Endodermal cell (in vitro differentiated cells): Measurements from ENCODE around the gene HSFX3. TPM values are rescaled to one million over a fixed set of nuclear protein-coding genes. Genes with fewer than 3 reads are reported as not detected.
"Not testable (repeated sequence)": the region's sequence is repeated elsewhere in the genome, so short reads cannot be mapped to it uniquely, and the experiment has no call there.

Source experiments
- DNase-seq: peaks from one replicate; pipeline ENCODE4 v3.0.0-alpha.2; 2017
- H3K27ac ChIP-seq: 2 replicates; pipeline ENCODE4 v1.5.1; 2013; ENCODE audit warnings: mild to moderate bottlenecking, low read depth, low read length, moderate library complexity
- H3K27me3 ChIP-seq: 2 replicates; pipeline ENCODE4 v1.6.1; 2013; ENCODE audit warnings: mild to moderate bottlenecking, low read length, moderate library complexity; ENCODE audit not compliant: insufficient read depth, control insufficient read depth, poor library complexity, severe bottlenecking
- H3K36me3 ChIP-seq: 2 replicates; pipeline ENCODE4 v1.7.0; 2013; ENCODE audit warnings: mild to moderate bottlenecking, low read length, moderate library complexity; ENCODE audit not compliant: control insufficient read depth, insufficient read depth
- H3K4me1 ChIP-seq: one replicate; pipeline ENCODE4 v1.7.0; 2013; ENCODE audit warnings: low read length; ENCODE audit not compliant: control insufficient read depth, insufficient read depth
- H3K4me3 ChIP-seq: 2 replicates; pipeline ENCODE4 v1.5.1; 2013; ENCODE audit warnings: mild to moderate bottlenecking, low read length, moderate library complexity
- H3K9ac ChIP-seq: 2 replicates; pipeline ENCODE4 v1.6.1; 2013; ENCODE audit warnings: mild to moderate bottlenecking, low read length, moderate library complexity; ENCODE audit not compliant: poor library complexity, severe bottlenecking; ENCODE audit errors: extremely low read depth
- H3K9me3 ChIP-seq: 2 replicates; pipeline ENCODE4 v1.6.1; 2013; ENCODE audit warnings: mild to moderate bottlenecking, low read length, moderate library complexity; ENCODE audit not compliant: control insufficient read depth
- H3K27ac Mint-ChIP-seq: 2 replicates; pipeline ENCODE4 v1.8.0; 2020; ENCODE audit warnings: mixed read lengths
- H3K27me3 Mint-ChIP-seq: 2 replicates; pipeline ENCODE4 v1.8.0; 2021; ENCODE audit warnings: mild to moderate bottlenecking, mixed read lengths; ENCODE audit not compliant: insufficient read depth
- H3K36me3 Mint-ChIP-seq: 2 replicates; pipeline ENCODE4 v1.8.0; 2020; ENCODE audit warnings: low read depth, mixed read lengths
- H3K4me1 Mint-ChIP-seq: 2 replicates; pipeline ENCODE4 v1.8.0; 2020; ENCODE audit warnings: mixed read lengths
- H3K4me3 Mint-ChIP-seq: 2 replicates; pipeline ENCODE4 v1.8.0; 2020; ENCODE audit warnings: mild to moderate bottlenecking, moderate library complexity, mixed read lengths
- H3K9me3 Mint-ChIP-seq: 2 replicates; pipeline ENCODE4 v1.8.0; 2020; ENCODE audit warnings: mild to moderate bottlenecking, mixed read lengths
- WGBS, 2 experiments: methylation state at CpG; one replicate each; pipeline versions ENCODE4 v1.1.5 to v1.1.7; 2013; ENCODE audit warnings: missing lambda C conversion rate in 2 of 2, mixed read lengths in 1 of 2; ENCODE audit not compliant: insufficient coverage in 1 of 2, insufficient read length in 1 of 2; 5-methylcytosine and 5-hydroxymethylcytosine counted together
- long read RNA-seq, 4 experiments: library from polyadenylated mRNA in 2 of 4; library from RNA in 1 of 4; library from capped mRNA in 1 of 4; stranded (forward) in 3 of 4; unstranded in 1 of 4; transcript quantifications; one replicate each; pipeline ENCODE4 v2.0.0, GENCODE V29; 2020 to 2021; ENCODE audit warnings: inconsistent platforms in 1 of 4
- polyA plus RNA-seq, 2 experiments: library from polyadenylated mRNA; stranded (reverse); fragments of 50-300 nt; gene quantifications; one replicate each; pipeline ENCODE4 v1.2.3, GENCODE V29; 2013
- total RNA-seq, 2 donors: library from RNA; stranded (reverse); fragmentation: NEBNext Ultra II Directional in 1 of 2; extraction: Animal tissue kit (Norgen Biotek cat#: 25700) in 1 of 2; gene quantifications; 2 replicates in 1 of 2; 3 replicates in 1 of 2; pipeline ENCODE4 v1.2.1, GENCODE V29; 2021
- TF ChIP-seq, protein P1 (sequence below): fragments of 200-600 bp; sonication (generic); conservative IDR thresholded peaks from 2 replicates; pipeline ENCODE4 v1.5.0; 2021; ENCODE audit warnings: antibody characterized with exemption, mild to moderate bottlenecking

The HSFX3 gene, protein sequence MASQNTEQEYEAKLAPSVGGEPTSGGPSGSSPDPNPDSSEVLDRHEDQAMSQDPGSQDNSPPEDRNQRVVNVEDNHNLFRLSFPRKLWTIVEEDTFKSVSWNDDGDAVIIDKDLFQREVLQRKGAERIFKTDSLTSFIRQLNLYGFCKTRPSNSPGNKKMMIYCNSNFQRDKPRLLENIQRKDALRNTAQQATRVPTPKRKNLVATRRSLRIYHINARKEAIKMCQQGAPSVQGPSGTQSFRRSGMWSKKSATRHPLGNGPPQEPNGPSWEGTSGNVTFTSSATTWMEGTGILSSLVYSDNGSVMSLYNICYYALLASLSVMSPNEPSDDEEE
- total RNA-seq = not detected
- not detected for polyA plus RNA-seq (2013, experiment 1 of 2)
- polyA plus RNA-seq (2013, experiment 2 of 2) = not detected
- long read RNA-seq, experiment 1 = 0 reads
- long read RNA-seq, experiment 2 = 0 reads
- long read RNA-seq, experiment 3 = 0 reads
- long read RNA-seq, experiment 4 = 0 reads

DNA sequence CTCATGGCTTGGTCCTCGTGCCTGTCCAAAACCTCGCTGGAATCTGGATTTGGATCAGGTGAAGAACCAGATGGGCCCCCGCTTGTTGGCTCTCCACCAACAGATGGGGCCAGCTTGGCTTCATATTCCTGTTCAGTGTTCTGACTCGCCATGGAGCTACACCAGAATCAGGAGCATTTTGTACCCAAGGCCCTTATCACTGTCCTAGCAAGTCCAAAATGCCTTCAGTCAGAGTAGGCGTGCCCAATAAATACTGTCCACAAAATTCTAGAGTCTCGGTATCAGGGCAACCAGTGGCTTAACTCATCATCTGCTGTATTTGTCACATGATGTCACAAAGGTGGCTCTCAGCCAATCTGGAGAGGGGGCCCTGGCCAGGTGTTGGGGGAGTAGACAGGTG, at the start of gene HSFX3:
Gene HSFX3 (minus strand): TSS at position 224 of the 400 bp plus-strand sequence. CDS start 72 bp downstream, at position 152.
- not testable (repeated sequence) for H3K4me1 ChIP-seq, H3K36me3 ChIP-seq, H3K9me3 Mint-ChIP-seq, DNase-seq, H3K4me3 ChIP-seq, H3K9me3 ChIP-seq, H3K27me3 ChIP-seq, H3K36me3 Mint-ChIP-seq, H3K9ac ChIP-seq, H3K27me3 Mint-ChIP-seq, H3K27ac Mint-ChIP-seq, H3K27ac ChIP-seq, H3K4me3 Mint-ChIP-seq, H3K4me1 Mint-ChIP-seq
- whole genome bisulfite sequencing, 2 experiments = no CpG with 5 or more reads among the region's 6 CpGs

DNA sequence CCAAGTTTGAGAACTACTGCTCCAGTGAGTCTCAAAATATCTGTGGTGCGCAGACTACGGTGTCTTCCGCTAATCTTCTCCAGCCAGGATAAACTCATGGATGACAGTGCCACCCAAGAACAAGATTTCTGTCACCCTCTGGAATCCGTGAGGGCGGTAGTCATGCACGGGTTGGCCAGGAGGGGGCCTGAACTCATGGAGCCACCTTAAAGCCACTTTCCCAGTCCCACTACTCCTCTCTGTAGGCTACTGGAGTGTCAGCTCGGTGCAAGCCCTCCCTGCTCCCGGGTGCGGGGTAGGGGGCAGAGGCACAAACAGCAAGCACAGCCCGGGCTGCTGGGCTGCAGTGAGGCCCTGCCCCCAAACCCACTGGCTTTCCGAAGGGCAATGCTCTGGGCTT, 48.9 kb upstream of the HSFX3 start:
- H3K4me3 ChIP-seq, H3K9me3 ChIP-seq, H3K27me3 Mint-ChIP-seq, H3K4me1 ChIP-seq, DNase-seq, H3K27ac ChIP-seq, H3K36me3 Mint-ChIP-seq, H3K9ac ChIP-seq, H3K4me1 Mint-ChIP-seq, H3K27me3 ChIP-seq, H3K27ac Mint-ChIP-seq, H3K4me3 Mint-ChIP-seq: not testable (repeated sequence)
- WGBS, 2 experiments = 29% methylated on average over 3 of the region's 11 CpGs; no CpG with 5 or more reads in 1 of the 2 experiments
- H3K36me3 ChIP-seq = peaks cover 15% of the 10 kb centered on the region
- H3K9me3 Mint-ChIP-seq = peaks cover 12% of the 10 kb centered on the region
- TF ChIP-seq, protein P1, sequence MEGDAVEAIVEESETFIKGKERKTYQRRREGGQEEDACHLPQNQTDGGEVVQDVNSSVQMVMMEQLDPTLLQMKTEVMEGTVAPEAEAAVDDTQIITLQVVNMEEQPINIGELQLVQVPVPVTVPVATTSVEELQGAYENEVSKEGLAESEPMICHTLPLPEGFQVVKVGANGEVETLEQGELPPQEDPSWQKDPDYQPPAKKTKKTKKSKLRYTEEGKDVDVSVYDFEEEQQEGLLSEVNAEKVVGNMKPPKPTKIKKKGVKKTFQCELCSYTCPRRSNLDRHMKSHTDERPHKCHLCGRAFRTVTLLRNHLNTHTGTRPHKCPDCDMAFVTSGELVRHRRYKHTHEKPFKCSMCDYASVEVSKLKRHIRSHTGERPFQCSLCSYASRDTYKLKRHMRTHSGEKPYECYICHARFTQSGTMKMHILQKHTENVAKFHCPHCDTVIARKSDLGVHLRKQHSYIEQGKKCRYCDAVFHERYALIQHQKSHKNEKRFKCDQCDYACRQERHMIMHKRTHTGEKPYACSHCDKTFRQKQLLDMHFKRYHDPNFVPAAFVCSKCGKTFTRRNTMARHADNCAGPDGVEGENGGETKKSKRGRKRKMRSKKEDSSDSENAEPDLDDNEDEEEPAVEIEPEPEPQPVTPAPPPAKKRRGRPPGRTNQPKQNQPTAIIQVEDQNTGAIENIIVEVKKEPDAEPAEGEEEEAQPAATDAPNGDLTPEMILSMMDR = peak; percentile 41

DNA sequence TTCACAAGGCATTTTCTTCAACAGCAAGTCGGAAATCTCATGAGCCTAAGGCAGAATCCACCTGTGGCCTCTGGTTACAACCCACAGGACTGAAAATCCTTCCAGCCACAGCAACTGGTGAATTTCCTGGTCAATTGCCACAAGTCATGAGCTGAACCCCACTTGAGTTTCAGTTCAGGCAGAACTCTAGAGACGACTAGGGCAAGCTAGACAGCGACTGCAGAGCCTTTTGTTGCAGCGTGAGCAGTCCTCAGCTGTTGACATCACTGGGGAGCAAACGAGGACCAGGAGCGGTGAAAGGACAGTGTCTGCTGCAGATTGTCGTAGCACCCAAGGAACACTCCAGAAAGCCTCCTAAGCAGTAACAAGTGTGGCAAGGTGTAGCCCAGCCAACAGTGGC, 46.2 kb upstream of the HSFX3 start:
- not testable (repeated sequence) for H3K27ac Mint-ChIP-seq

DNA sequence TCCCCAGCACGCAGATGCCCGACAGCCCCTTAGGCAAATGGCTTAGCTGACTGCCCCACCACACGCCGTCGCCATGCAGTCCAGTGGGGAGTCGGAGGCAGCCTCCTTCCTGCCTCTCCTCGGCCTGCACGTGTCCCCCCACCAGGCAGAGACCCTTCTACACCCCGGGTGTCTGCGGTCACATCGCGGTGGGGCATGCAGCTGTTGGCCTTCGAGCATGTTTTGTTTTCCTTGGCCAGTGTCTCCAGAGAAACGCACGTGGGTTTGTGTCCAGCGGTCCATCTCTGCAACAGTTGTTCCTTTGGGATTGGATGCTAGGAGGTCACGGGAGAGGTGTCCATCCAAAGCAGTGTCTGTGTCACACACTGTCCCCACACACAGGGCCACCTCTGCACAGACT, 45.5 kb upstream of the HSFX3 start, which contains the start of gene HSFX2:
Gene HSFX2 (minus strand): TSS at position 101 of the 400 bp plus-strand sequence. CDS start 614 bp downstream, outside the sequence.
- not testable (repeated sequence) for H3K4me3 ChIP-seq, H3K9me3 ChIP-seq, H3K4me1 Mint-ChIP-seq, H3K36me3 ChIP-seq, H3K27me3 Mint-ChIP-seq, H3K9me3 Mint-ChIP-seq, H3K4me3 Mint-ChIP-seq, H3K36me3 Mint-ChIP-seq, DNase-seq, H3K9ac ChIP-seq, H3K27ac ChIP-seq, H3K4me1 ChIP-seq, H3K27ac Mint-ChIP-seq, H3K27me3 ChIP-seq
- no CpG with 5 or more reads among the region's 17 CpGs for WGBS, 2 experiments

More for the DNA sequence above, 46.2 kb upstream of the HSFX3 start:
- not testable (repeated sequence) for H3K4me3 Mint-ChIP-seq, H3K36me3 Mint-ChIP-seq, H3K36me3 ChIP-seq, H3K4me1 Mint-ChIP-seq, DNase-seq, H3K9ac ChIP-seq, H3K4me1 ChIP-seq, H3K9me3 ChIP-seq, H3K27me3 ChIP-seq, H3K9me3 Mint-ChIP-seq, H3K27me3 Mint-ChIP-seq, H3K4me3 ChIP-seq, H3K27ac ChIP-seq
- WGBS, 2 experiments = no CpG with 5 or more reads among the region's 7 CpGs

DNA sequence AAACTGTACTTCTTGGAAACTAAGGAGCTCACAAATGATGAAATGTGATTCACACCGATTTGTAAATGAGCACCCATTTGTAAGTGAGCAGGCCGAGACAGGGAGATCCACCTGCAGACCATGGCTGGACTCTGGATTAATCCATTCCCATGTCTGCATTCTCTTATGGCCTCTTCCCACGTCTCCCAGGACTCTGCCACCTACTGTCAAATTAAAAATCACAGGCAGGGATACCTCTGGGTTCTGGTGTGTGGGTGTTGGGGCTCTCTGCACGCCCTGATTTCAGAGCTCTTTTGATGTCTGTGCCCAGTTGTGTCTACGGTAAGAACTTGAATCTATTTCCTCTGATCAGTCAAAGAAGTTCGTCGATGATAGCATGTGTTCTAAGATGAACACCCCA, 41.3 kb upstream of the HSFX3 start:
- not testable (repeated sequence) for H3K36me3 Mint-ChIP-seq, H3K4me3 ChIP-seq, H3K4me1 ChIP-seq, H3K4me1 Mint-ChIP-seq, DNase-seq, H3K27ac Mint-ChIP-seq, H3K4me3 Mint-ChIP-seq, H3K9me3 Mint-ChIP-seq, H3K27me3 Mint-ChIP-seq, H3K9me3 ChIP-seq, H3K27me3 ChIP-seq, H3K9ac ChIP-seq, H3K36me3 ChIP-seq, H3K27ac ChIP-seq
- no CpG with 5 or more reads among the region's 7 CpGs for WGBS, 2 experiments

DNA sequence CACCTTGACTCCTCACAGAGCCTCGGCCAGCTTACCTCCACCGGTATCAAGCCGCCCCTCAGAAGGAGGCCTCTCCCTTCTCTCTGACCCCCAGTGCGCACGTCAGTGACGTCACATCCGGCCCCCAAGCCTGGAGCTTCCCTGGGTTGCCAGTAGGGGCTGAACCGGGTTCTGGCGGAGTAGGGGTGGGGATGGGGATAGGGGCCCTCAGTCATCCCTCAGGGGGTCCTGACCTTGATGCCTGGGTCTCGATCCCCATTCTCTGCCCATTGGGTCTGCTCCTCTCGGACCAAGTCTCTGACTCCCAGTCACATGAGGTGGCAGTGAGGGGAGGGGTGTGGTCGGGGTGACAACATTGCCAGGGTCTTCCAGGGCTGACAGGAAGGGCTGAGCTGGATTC, 37.6 kb upstream of the HSFX3 start, which contains the start of gene MAGEA9B:
Gene MAGEA9B (minus strand): TSS at position 101 of the 400 bp plus-strand sequence. CDS start 4,280 bp downstream, outside the sequence.
- H3K36me3 Mint-ChIP-seq, H3K9me3 Mint-ChIP-seq, H3K27me3 ChIP-seq, H3K4me3 Mint-ChIP-seq, H3K27me3 Mint-ChIP-seq, H3K36me3 ChIP-seq, H3K4me1 ChIP-seq, H3K27ac ChIP-seq, H3K27ac Mint-ChIP-seq, DNase-seq, H3K4me1 Mint-ChIP-seq, H3K9ac ChIP-seq, H3K4me3 ChIP-seq, H3K9me3 ChIP-seq: not testable (repeated sequence)
- no CpG with 5 or more reads among the region's 12 CpGs for WGBS, 2 experiments
